Endothelial cell (in vitro differentiated cells): ENCODE measurements around the gene HRH4. TPM values are rescaled to one million over a fixed set of nuclear protein-coding genes. Genes with fewer than 3 reads are reported as not detected.
A peak's percentile ranks its signal among the peaks of the same experiment; 100 is the strongest.

Experiments used
- DNase-seq: peaks from one replicate; pipeline ENCODE4 v3.0.0; 2021; ENCODE audit warnings: low spot score
- H3K27ac Mint-ChIP-seq: one replicate; pipeline ENCODE4 v1.8.0; 2021; ENCODE audit warnings: mixed read lengths, inconsistent platforms; ENCODE audit not compliant: unreplicated experiment
- H3K27me3 Mint-ChIP-seq: one replicate; pipeline ENCODE4 v1.8.0; 2021; ENCODE audit warnings: mild to moderate bottlenecking, moderate library complexity, mixed read lengths, inconsistent platforms; ENCODE audit not compliant: unreplicated experiment
- H3K36me3 Mint-ChIP-seq: one replicate; pipeline ENCODE4 v1.8.0; 2021; ENCODE audit warnings: mild to moderate bottlenecking, low read depth, mixed read lengths, inconsistent platforms; ENCODE audit not compliant: unreplicated experiment
- H3K4me1 Mint-ChIP-seq: one replicate; pipeline ENCODE4 v1.8.0; 2021; ENCODE audit warnings: mild to moderate bottlenecking, mixed read lengths, inconsistent platforms; ENCODE audit not compliant: unreplicated experiment
- H3K4me3 Mint-ChIP-seq: one replicate; pipeline ENCODE4 v1.8.0; 2021; ENCODE audit warnings: mild to moderate bottlenecking, mixed read lengths, inconsistent platforms; ENCODE audit not compliant: unreplicated experiment
- H3K9me3 Mint-ChIP-seq: one replicate; pipeline ENCODE4 v1.8.0; 2021; ENCODE audit warnings: mixed read lengths, inconsistent platforms; ENCODE audit not compliant: unreplicated experiment
- CTCF ChIP-seq: fragments of 200-600 bp; sonication (generic); IDR thresholded peaks from one replicate; pipeline ENCODE4 v1.5.0; 2021; ENCODE audit warnings: antibody characterized with exemption; ENCODE audit not compliant: unreplicated experiment
- total RNA-seq: library from RNA; stranded (reverse); fragmentation: NEBNext Ultra II Directional; extraction: Animal tissue kit (Norgen Biotek cat#: 25700); gene quantifications from one replicate; pipeline ENCODE4 v1.2.1, GENCODE V29; 2021; ENCODE audit not compliant: unreplicated experiment

HRH4 gene
- total RNA-seq, 1 donor from 2014 or later, result not detected

GRCh38 chr18:24485681-24486080 is 25.2 kb downstream of the HRH4 start:
- Mint-ChIP-seq H3K4me1 (no peaks in the 10 kb centered on the region), H3K36me3 (no peaks in the 10 kb centered on the region), H3K27ac (no peak overlapping the region), H3K9me3 (no peaks in the 10 kb centered on the region), H3K27me3 (peaks cover 3% of the 10 kb centered on the region), H3K4me3 (no peak overlapping the region)
- TF ChIP-seq CTCF, result no peak
- DNase-seq, result no peak

- Mint-ChIP-seq H3K27me3 (peaks cover 3% of the 10 kb centered on the region), H3K4me3 (no peak overlapping the region), H3K9me3 (no peaks in the 10 kb centered on the region), H3K4me1 (no peaks in the 10 kb centered on the region), H3K27ac (no peak overlapping the region), H3K36me3 (no peaks in the 10 kb centered on the region)
- no peak for DNase-seq
- no peak for TF ChIP-seq CTCF
Observed at GRCh38 chr18:24486684-24487083, 26.2 kb downstream of the HRH4 start.

- peak; percentile 86 for TF ChIP-seq CTCF
- Mint-ChIP-seq H3K4me1 (no peaks in the 10 kb centered on the region), H3K27me3 (peaks cover 5% of the 10 kb centered on the region), H3K4me3 (no peak overlapping the region), H3K9me3 (no peaks in the 10 kb centered on the region), H3K27ac (no peak overlapping the region), H3K36me3 (no peaks in the 10 kb centered on the region)
- peak; percentile 32 for DNase-seq
Observed at GRCh38 chr18:24488824-24489493, 28.5 kb downstream of the HRH4 start.

GRCh38 chr18:24490539-24490938 is 30.1 kb downstream of the HRH4 start:
- no peak overlapping the region for H3K27ac Mint-ChIP-seq
- no peaks in the 10 kb centered on the region for H3K9me3 Mint-ChIP-seq
- no peak for TF ChIP-seq CTCF
- H3K27me3 Mint-ChIP-seq, result peaks cover 2% of the 10 kb centered on the region
- no peaks in the 10 kb centered on the region for H3K36me3 Mint-ChIP-seq
- H3K4me1 Mint-ChIP-seq, result no peaks in the 10 kb centered on the region
- no peak overlapping the region for H3K4me3 Mint-ChIP-seq
- no peak for DNase-seq

GRCh38 chr18:24491927-24492834 is 31.7 kb downstream of the HRH4 start:
- H3K27ac Mint-ChIP-seq, result no peak overlapping the region
- no peaks in the 10 kb centered on the region for H3K9me3 Mint-ChIP-seq
- H3K4me1 Mint-ChIP-seq, result no peaks in the 10 kb centered on the region
- peaks cover 4% of the 10 kb centered on the region for H3K27me3 Mint-ChIP-seq
- no peak for TF ChIP-seq CTCF
- H3K4me3 Mint-ChIP-seq, result no peak overlapping the region
- no peaks in the 10 kb centered on the region for H3K36me3 Mint-ChIP-seq
- no peak for DNase-seq
